ENCODE results near the gene XPR1.

Gene XPR1

DNA sequence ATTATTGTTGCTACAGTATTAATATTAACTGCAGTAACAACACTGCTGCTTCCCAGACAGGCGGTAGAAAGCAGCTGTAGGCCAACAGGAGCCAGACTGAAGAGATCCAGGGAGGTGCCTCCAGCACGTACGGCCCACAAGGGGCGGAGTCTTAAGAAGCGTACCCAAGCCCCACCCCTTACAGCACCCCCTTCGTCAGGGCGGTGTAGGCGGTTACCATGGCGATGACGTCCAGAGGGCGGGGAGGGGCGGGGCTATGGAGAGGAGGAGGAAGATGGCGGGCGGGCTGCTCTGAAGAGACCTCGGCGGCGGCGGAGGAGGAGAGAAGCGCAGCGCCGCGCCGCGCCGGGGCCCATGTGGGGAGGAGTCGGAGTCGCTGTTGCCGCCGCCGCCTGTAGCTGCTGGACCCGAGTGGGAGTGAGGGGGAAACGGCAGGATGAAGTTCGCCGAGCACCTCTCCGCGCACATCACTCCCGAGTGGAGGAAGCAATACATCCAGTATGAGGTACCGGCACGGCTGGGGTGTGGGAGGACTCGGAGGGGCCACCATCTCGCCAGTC is at the start of gene XPR1:
Gene XPR1, plus strand, starts transcription at position 257 of the 560 bp plus-strand sequence. Its CDS starts 180 bp downstream, at position 437.
- DNase-seq (ENCODE audit: low spot score): peak; percentile 100

DNA sequence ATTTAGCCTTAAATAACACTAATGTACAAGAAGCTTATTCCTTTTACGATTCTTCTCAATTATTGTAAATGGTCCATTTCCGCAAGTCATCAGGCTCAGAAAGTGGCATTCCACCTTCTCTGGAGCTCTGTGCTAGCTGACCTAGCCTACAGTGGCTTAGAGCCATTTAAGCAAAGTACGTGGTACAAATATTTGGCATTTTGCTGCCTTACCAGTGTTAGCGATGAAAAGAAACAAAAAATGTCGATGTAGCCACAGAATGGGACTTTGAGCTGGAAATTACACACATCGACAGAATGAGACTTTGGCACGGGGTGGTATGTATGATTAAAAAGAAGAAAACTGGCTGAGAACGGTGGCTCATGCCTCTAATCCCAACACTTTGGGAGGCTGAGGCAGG is 47.0 kb upstream of the XPR1 start:
- no peak for DNase-seq (ENCODE audit: low spot score)

DNA sequence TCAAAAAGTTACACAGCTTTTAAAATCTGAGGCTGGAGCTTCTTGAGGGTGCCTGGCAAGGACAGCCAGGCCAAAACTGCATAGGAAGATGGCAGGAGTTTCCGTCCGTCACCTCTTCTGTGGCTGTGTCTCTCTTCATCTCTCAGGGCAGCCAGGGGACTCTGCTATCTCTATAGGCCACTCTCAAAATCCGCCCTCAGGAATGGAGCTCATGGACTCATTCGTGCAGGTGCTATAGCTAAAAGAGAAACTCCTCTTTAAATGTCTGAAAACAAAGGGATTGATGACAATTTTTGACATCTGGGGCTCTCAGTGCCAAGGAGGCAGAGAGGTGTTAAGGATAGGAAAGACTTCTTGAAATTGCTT is 45.8 kb upstream of the XPR1 start:
- no peak for DNase-seq (ENCODE audit: low spot score)

DNA sequence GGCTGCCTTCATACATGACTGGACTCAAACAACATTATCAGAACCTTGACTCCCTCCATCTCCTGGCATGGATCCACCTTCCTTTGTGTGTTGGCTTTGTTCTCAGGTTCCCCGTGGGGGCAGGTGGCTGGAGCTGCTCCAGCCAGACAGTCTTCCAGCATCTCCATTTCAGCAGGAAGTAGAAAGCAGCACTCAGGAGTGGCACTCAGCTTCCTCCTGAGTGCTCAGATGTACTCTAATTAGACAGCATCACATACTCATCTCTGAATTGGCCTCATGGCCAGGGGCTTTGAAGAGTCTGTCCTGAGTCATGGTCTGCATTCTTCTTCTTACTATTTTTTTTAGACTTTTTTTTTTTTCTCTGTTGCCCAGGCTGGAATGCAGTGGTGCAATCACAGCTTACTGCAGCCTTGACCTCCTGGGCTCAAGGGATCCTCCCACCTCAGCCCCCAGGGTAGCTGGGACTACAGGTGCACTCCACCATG is 45.1 kb upstream of the XPR1 start:
- DNase-seq (ENCODE audit: low spot score): no peak

DNA sequence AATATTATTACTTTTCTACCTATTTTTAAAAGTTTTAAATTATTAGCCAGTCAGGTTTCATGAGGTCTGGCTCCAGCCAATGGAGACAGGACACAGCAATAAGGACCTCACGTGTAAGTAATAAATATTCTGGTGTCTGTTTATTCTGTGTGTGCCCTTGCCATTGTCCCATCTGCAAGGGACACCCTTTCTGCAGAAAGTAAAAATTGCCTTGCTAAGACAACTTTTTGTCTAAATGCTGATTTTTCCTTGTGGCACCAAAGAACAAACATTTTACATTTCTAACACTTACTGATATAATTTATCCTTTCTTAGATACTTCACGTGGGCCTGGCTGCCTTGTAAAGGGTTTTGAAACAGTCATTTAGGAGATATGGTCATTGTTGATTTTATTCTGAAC is 43.7 kb upstream of the XPR1 start:
- DNase-seq (ENCODE audit: low spot score): no peak

DNA sequence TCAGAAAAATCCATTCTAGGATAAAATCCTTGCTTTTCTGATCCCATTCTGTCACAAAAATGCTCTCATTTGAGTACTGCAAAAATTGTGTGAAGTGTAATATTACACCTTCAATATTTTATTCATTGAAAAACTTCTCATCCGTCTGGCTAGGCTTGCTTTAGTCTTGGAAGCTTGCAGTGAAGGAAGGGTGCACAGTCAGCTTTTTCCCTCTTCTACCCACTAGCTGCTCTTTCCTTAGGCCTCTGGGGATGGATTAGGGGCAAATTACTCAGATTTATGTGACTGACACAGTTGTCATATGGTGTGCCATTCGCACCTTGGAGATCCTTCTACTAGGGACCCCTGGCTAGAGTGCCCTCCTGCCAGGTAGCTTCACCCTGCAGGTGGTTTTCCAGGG is 40.9 kb upstream of the XPR1 start:
- DNase-seq (ENCODE audit: low spot score): no peak

DNA sequence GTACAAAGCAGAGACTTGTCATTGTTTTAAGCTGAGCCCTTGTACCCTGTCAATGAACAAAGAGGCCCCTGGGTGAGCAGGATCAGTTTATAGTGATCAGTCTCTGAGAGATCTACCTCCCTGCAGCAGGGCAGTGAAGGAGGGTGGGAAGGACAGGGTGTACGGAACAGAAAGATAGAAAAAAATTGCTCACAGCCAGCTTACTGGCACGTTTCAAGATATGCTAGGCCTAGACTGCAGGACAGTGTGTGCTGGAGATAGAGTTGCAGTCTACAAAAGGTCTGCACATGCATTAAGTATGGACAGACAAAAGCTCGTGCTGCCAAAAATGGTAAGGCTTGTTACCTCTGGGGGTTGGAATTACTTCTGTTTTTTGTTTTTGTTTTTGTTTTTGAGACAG is 38.4 kb upstream of the XPR1 start:
- no peak for DNase-seq (ENCODE audit: low spot score)

DNA sequence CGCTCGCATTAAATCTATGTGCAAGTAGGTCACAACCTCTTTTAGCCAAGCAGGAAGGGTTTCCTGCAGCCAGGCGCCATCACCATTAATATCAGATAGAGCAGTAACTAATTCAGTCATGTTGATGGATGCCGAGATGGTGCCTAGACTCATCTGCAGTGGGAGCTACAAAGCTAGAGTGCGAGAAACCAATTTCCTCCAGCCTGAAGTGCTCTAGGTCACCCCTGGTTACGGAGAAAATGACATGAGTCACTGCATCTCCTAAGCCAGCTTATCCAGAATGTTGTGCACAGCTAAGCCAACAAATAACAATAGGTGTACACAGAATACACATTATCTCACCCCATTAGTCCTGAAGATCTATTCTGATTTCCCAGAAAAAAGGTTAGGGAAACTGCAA is 37.1 kb upstream of the XPR1 start:
- DNase-seq (ENCODE audit: low spot score): no peak

DNA sequence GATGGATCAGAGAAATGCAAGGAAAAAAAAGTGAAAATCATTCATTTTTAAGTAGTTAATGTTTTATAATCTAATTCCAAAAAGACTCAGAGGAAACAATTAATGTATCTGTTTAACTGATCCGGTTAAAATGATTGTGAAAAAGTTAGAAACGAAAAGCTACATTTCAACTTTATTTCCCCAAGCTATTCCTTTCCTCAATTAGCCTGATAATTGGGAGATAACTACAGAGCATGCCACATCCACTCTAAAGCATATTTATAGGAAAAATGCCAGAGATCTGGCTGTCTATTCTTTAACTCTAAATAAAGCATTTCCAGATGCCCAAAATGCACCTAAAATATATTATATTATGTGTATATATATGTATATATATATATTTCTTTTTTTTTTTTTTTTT is 35.9 kb upstream of the XPR1 start:
- DNase-seq (ENCODE audit: low spot score): no peak

DNA sequence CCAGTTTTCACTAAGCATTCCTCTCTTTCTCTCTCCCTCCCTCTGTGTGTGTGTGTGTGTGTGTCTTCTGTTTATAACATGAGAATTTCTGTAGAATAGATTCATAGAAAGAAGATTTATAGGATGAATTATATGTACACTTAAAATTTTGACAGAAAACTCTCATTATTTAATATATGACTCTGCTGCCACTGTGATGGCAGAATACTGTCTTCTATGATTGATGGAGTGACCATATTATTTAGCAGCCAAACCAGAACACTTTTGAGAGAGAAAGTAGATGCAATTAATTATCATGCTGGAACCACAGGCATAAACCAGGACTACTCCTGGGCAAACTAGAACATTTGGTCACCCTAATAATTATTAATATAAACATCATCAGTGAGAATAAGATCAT is 34.3 kb upstream of the XPR1 start:
- no peak for DNase-seq (ENCODE audit: low spot score)

DNA sequence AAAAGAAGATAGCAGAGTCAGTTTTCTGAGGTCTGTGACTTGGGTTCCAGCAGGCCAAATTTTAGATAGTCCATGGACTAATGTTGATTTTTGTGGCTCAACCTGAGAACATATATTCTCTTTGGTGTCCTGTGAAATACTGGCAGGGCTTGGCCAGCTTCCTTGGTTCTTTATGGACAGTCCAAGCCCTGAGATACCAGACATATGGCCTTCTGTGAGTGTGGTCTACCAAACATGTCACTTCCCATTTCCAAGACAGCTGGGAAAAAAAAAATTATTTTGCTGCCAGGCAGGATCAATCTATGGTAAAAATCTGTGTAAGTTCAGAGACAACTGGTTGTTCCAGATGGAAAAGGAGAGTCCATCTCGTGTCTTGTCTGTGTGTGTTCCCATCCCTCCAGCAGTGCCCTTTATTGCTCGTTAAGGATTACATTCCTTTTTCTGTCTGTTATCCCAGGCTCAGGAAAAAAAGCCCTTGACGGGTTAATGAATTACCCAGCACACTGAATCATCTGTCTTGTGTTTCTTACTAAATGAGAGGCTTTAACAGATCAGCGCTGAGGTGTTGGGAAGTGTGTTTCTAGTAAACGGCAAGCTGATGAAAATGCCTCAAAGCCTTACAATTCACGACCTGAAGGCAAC is 33.4 kb upstream of the XPR1 start:
- no peak for DNase-seq (ENCODE audit: low spot score)

DNA sequence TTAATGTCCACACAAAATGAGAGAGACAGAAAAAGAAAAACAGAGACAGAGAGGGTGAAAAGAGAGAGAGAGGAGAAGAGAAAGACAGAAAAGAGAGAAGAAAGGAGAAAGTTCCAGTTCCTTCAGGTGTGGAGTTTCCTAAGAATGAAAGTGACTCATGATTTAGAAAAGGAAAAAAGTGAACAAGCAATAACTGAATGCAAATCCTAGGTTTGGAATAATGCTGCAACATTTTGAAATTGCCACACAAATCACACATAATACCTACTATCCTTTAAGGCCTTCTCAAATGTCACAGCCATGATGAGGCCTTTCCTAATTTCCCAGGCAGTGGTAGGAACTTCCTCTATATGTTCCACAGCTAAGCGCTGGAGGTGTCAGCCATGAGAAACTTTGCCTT is 31.5 kb upstream of the XPR1 start:
- no peak for DNase-seq (ENCODE audit: low spot score)

DNA sequence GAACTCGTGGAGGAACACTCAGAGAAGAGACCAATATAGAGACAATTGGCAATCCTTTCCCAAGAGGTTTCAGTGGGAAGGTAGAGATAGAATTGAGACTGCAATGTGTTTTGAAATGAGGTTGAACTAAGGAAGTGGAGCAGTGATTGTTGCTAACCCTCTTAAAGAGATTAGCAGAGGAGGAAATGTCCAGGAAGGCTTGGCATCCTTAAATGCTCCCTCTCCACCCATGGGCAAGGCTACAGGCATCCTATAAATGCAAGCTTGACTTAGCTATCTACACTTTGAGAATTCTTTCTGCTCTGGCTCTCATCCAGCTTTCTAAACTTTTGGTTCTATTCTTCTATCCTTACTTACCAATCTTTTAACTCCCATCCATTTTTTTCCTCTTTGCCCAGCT is 30.3 kb upstream of the XPR1 start:
- DNase-seq (ENCODE audit: low spot score): no peak

DNA sequence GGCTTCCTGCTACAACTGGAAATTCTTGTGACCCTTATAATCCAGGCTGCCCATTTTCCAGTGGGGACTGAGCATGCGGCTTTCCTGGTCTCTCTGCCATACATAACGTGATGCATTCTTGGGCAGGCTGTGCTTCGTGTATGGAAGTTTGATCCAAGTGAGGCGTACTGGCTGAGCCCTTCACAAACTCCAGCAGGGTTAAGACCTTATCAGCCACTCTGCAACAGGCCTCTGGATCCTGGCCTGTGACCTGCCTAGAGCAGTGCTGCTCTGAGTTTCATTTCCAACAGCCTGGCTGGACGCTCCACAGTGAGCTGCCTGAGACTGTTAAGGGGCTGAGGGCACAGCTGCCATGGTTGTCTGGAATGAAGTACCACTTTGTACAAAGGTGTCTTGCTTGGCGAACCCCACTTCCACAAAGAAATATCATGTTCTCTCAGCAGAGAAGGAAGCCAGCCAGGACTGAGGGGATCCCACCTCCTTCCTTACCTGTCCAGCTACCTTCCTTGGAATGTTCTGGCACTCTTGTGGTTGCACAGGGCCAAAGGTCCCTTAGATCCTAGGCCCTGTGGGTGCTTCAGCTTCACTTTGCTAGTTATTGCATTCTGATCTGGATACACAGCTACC is 28.5 kb upstream of the XPR1 start:
- no peak for DNase-seq (ENCODE audit: low spot score)

DNA sequence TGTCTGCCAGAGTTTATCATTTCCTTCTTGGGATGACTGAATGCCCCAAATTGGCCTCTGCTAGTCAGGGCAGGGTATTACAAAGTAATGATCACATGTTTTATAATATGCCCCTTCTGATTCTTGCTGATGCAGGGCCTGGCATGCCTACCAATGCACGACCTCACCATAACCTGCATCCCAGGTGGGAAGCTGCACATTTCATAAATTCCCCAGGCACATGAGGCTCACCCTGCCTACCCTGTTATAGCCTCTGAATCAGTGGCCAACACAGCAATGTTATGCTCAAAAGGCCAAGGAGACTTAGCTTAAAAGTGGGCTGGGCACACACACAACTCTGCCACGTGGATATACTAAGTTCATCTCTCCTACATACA is 28.0 kb upstream of the XPR1 start:
- no peak for DNase-seq (ENCODE audit: low spot score)

DNA sequence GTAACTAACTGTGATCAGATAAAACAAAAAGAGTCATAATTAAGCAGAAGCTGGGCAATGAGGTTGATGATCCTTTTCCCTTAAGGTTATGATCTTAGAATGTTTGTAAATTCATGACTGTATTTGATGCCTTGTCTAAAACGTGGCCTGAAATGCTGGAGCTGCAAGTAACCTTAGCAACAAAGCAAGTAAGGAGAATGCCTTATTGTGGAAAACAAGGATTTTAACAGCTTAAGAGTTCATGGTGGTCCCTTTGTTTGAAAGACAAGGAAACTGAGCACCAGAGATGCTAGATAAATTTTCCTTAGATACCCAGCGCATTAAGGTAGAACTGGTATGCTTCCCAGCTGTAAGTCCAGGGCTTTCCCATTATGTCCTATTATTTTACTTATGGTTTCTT is 25.7 kb upstream of the XPR1 start:
- DNase-seq (ENCODE audit: low spot score): no peak

DNA sequence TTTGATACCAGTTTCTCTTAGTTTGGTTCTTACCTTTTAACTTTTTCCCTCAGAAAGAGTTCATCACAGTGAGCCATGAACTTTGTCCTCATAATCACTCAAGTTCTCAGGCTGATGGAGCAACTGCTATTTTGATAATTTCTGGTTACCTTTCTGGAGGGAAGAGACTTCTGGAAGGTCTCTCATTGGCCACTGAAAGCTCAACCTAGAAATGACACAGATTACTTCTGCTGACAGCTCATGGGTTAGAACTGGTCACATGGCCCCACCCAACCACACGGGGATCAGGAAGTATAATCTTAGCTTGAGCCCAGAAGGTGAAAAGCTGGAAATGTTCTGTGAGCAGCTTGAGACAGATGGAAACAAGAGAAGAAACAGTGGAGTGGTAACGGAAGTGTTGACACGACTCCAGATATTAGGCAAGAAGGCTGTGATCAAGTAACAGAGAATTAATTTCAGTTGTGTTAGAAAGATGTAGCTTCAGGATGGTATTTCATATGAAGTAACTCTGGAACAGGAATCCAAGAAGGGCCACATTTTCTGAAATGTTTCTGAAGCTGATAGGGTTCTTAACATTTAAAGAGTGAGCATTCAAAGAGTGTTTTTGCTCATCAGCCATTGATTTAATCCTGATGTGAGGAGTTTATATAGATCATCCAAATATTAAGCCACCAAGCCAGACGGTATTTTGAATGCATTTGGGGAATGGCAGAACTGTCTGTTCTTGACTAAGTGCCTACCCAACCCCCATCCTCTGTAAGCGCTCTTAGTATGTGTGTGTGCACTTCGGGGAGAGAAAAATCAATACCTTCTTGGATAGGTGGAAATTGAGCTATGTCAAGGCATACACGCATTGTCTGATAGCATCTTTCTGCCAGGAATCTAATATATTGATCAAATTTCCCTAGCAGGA is 21.9 kb upstream of the XPR1 start:
- DNase-seq (ENCODE audit: low spot score): no peak

DNA sequence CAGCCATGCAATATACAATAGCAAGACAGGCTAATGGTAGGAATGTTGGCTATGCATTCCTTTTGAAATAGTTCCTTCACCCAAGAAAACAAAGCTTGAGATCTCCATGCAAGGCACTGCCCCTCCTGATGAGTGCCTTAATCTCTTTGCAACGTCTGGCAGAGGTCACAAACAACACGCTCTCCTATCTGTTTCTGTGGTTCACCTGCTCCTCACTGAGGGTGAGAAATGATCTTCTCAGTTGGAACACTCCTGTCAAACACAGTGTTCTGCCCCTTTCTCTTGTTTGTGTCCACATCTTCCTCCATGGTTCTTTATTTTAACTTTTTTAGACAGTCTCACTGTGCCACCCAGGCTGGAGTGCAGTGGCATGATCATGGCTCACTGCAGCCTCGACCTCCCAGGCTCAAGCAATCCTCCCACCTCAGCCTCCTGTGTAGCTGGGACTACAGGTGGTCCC is 21.2 kb upstream of the XPR1 start:
- no peak for DNase-seq (ENCODE audit: low spot score)

DNA sequence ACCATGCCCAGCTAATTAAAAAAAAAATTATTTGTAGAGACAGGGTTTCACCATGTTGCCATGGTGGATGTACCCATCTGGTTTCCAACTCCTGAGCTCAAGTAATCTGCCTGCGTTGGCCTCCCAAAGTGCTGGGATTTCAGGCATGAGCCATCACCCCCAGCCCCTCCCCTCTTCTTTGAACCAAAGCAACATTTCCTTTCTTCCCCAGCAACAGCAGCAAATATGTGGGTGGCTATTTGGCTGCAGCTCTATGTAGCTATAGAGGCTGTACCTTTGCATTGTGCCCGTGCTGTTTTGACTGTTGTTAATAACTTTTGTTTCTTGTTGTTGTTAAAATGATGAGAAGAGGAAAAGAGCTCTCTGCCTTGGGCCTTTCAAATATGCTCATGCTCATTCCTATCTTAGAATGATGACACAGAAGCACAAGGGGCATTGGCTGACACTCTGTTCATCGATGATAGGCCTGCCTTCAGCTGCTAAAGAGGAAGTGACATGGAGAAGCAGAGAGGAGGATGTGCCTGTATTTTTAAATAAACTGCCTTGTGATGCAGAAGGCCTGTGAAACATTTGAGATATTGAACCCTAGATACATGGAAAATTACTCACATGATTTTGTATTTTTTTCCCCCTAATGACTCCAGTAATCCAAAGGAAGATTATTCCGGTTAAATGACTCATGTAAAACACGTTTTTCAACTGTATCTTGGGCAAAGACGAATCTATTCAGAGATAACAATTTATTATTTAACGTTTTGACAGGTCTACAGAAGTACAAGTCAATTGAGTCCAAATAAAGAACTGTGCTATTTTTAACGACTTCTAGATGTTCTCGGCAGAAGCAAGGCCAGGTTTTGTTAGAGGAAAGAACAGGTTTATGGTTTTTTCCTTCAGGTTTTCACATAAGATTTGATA is 20.5 kb upstream of the XPR1 start:
- DNase-seq (ENCODE audit: low spot score): peak; percentile 56

DNA sequence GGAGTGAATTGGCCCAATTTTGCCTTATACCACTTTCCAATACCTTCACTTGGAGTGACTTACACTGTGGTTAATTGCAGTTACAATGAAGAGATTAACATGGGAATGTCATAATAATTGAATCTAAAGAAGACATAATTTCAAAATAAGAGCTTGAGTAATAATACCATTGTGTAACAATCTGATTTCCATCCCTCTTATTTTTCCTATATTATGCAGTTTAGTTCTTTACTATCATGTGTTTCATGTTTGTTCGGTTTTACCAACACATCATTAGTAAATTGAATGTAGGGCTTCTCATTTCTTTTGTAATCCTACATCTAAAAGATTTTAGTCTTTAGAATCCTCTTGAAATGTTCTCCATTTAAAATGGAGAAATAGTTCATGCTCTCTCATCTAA is 19.2 kb upstream of the XPR1 start:
- no peak for DNase-seq (ENCODE audit: low spot score)

DNA sequence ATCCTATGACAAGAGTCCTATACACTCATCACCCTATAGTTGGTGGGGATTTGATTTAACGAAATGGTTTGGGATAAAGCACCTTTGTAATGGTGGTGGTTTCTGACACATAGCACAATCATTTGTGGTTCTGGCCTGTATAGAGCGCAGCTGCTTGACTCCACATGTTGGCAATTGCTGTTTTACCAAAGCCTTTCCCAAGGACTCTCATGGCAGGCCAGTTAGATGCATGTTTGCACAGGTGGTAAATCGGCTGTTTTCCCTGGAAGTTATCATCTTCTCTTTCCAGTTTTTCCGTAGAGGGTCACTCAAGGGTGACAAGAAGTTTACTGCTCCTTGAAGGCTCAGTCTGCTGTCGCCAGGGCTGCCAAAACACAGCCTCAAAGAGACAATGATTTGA is 17.1 kb upstream of the XPR1 start:
- no peak for DNase-seq (ENCODE audit: low spot score)

Measured in putamen (tissue), 1 donor.